B cell (primary cell): ENCODE data around the gene FRMD4A. TPM values are rescaled to one million over a fixed set of nuclear protein-coding genes. Genes with fewer than 3 reads are reported as not detected.

Experiments
- ATAC-seq: fragments of 200-7000 bp; cut with Tn5 transposase; one replicate; pipeline ENCODE4 v1.10.0; 2021; ENCODE audit warnings: low read depth, mild to moderate bottlenecking, moderate number of reproducible peaks, moderate library complexity
- CTCF ChIA-PET: fragments of 350-600 bp; sonication (Branson Sonifier 250); formaldehyde crosslinking; loops from one replicate; lab custom pipeline; 2021; ENCODE audit warnings: antibody characterized with exemption, inconsistent platforms; lab: Charles Lee
- POLR2A ChIA-PET: fragments of 350-600 bp; sonication (Branson Sonifier 250); formaldehyde crosslinking; loops from one replicate; lab custom pipeline; 2021; ENCODE audit warnings: antibody characterized with exemption; lab: Charles Lee
- DNase-seq: peaks from one replicate; pipeline ENCODE4 v3.0.0; 2013
- H2AFZ ChIP-seq: 2 replicates; pipeline ENCODE4 v1.6.1; 2012; ENCODE audit warnings: mild to moderate bottlenecking, low read depth, low read length; ENCODE audit not compliant: insufficient read depth, poor library complexity, severe bottlenecking
- H3K27ac ChIP-seq, 2 donors: 1 replicate in 1 of 2; 2 replicates in 1 of 2; pipeline ENCODE4 v1.5.1; 2012 to 2013; ENCODE audit warnings: low read length in 2 of 2, mild to moderate bottlenecking in 2 of 2, moderate library complexity in 1 of 2
- H3K27me3 ChIP-seq, 4 experiments: fragments of 200-600 bp in 1 of 4; sonication (generic) in 1 of 4; replicated peaks in 1 of 4; 1 replicate in 2 of 4; 2 replicates in 2 of 4; pipeline versions ENCODE4 v1.6.1 to v1.7.0; 2013 to 2016; ENCODE audit warnings: low read length in 3 of 4, mild to moderate bottlenecking in 2 of 4, mixed read lengths in 1 of 4, moderate library complexity in 1 of 4; ENCODE audit not compliant: insufficient read depth in 4 of 4, control insufficient read depth in 3 of 4; ENCODE audit errors: control extremely low read depth in 1 of 4
- H3K36me3 ChIP-seq, 2 experiments: replicated peaks in 1 of 2; 1 replicate in 1 of 2; 2 replicates in 1 of 2; pipeline versions ENCODE4 v1.6.1 to v1.7.1; 2013; ENCODE audit warnings: low read length in 1 of 2; ENCODE audit not compliant: insufficient read depth in 2 of 2, control insufficient read depth in 1 of 2; ENCODE audit errors: control extremely low read depth in 1 of 2, extremely low read depth in 1 of 2
- H3K4me1 ChIP-seq, 2 donors: fragments of 200-600 bp in 1 of 2; sonication (generic) in 1 of 2; 1 replicate in 1 of 2; 2 replicates in 1 of 2; pipeline versions ENCODE4 v1.5.1 to v1.6.1; 2013 to 2017; ENCODE audit warnings: low read length in 2 of 2; ENCODE audit not compliant: control insufficient read depth in 2 of 2, insufficient read depth in 2 of 2
- H3K4me2 ChIP-seq: replicated peaks from 2 replicates; pipeline ENCODE3; 2012; ENCODE audit warnings: mild to moderate bottlenecking, low read depth, low read length; ENCODE audit not compliant: poor library complexity, severe bottlenecking
- H3K4me3 ChIP-seq, 5 experiments: fragments of 200-600 bp in 1 of 5; sonication (generic) in 1 of 5; 1 replicate in 3 of 5; 2 replicates in 2 of 5; pipeline versions ENCODE4 v1.5.1 to v1.7.0; 2011 to 2016; ENCODE audit warnings: low read length in 4 of 5, mild to moderate bottlenecking in 4 of 5, low read depth in 2 of 5, control low read depth in 1 of 5, moderate library complexity in 1 of 5; ENCODE audit not compliant: insufficient read depth in 1 of 5; ENCODE audit errors: control extremely low read depth in 1 of 5, extremely low read depth in 1 of 5
- H3K79me2 ChIP-seq: fragments of 200-600 bp; sonication (generic); one replicate; pipeline ENCODE4 v1.6.0; 2016; ENCODE audit warnings: low read length; ENCODE audit not compliant: control insufficient read depth, insufficient read depth
- H3K9ac ChIP-seq: fragments of 200-600 bp; sonication (generic); 2 replicates; pipeline ENCODE4 v1.6.1; 2017; ENCODE audit warnings: mild to moderate bottlenecking, low read length, moderate library complexity
- H3K9me3 ChIP-seq, 3 donors: one replicate each; pipeline versions ENCODE4 v1.6.1 to v1.7.1; 2013; ENCODE audit warnings: low read length in 2 of 3; ENCODE audit not compliant: control insufficient read depth in 2 of 3, insufficient read depth in 1 of 3; ENCODE audit errors: control extremely low read depth in 1 of 3
- H4K20me1 ChIP-seq: 2 replicates; pipeline ENCODE4 v1.6.0; 2012; ENCODE audit warnings: mild to moderate bottlenecking, low read length; ENCODE audit not compliant: insufficient read depth, control insufficient read depth, poor library complexity, severe bottlenecking
- H3K27ac Mint-ChIP-seq: one replicate; pipeline ENCODE4 v1.8.0; 2021; ENCODE audit warnings: mixed read lengths
- H3K27me3 Mint-ChIP-seq: one replicate; pipeline ENCODE4 v1.8.0; 2021; ENCODE audit warnings: mixed read lengths
- H3K4me1 Mint-ChIP-seq: one replicate; pipeline ENCODE4 v1.8.0; 2021; ENCODE audit warnings: mixed read lengths
- H3K4me3 Mint-ChIP-seq: one replicate; pipeline ENCODE4 v1.8.0; 2021; ENCODE audit warnings: mixed read lengths
- H3K9me3 Mint-ChIP-seq: one replicate; pipeline ENCODE4 v1.8.0; 2022; ENCODE audit warnings: mixed read lengths; ENCODE audit not compliant: insufficient read depth
- CTCF ChIP-seq: fragments of 200-600 bp; IDR thresholded peaks from one replicate; pipeline ENCODE4 v1.8.0; 2022; ENCODE audit warnings: antibody characterized with exemption, mild to moderate bottlenecking
- EZH2 ChIP-seq: IDR thresholded peaks from 2 replicates; pipeline ENCODE4 v1.6.1; 2012; ENCODE audit warnings: borderline replicate concordance, low read depth, mild to moderate bottlenecking, moderate library complexity, low read length; ENCODE audit not compliant: insufficient read depth, poor library complexity, severe bottlenecking
- WGBS: methylation state at CpG from one replicate; pipeline ENCODE4 v1.1.5; 2013; ENCODE audit warnings: missing lambda C conversion rate; ENCODE audit not compliant: insufficient coverage; 5-methylcytosine and 5-hydroxymethylcytosine counted together
- intact Hi-C: fragments of 100-400 bp; cut with micrococcal nuclease; formaldehyde crosslinking; loops from one replicate; pipeline ENCODE4 v1.10.0; 2022
- polyA plus RNA-seq: library from polyadenylated mRNA; depleted of rRNA; stranded (reverse); fragments of >200 nt; gene quantifications from 2 replicates; pipeline ENCODE4 v1.2.3, GENCODE V29; 2012
- total RNA-seq, 2 donors: library from RNA; stranded (reverse); fragments of 120-200 nt in 1 of 2; gene quantifications; 1 replicate in 1 of 2; 2 replicates in 1 of 2; pipeline versions ENCODE4 v1.2.3 to v1.2.4, GENCODE V29; 2013 to 2022

Gene FRMD4A
- total and polyA plus RNA-seq, 2 donors (not counting 1 experiment from before 2014, with no cell fraction given): 0.76 to 3.4 TPM

- TF ChIP-seq CTCF (no peak), EZH2 (no peak)
- H3K4me1 ChIP-seq: no peaks in the 10 kb centered on the region
- Mint-ChIP-seq H3K27me3 (peaks cover 60% of the 10 kb centered on the region), H3K27ac (no peak overlapping the region), H3K4me3 (no peak overlapping the region), H3K9me3 (no peaks in the 10 kb centered on the region), H3K4me1 (no peaks in the 10 kb centered on the region)
- DNase-seq (no peak), ATAC-seq (no peak)
- CTCF ChIA-PET: no interaction called here
- POLR2A ChIA-PET: no interaction called here
- H3K36me3 ChIP-seq: no peaks in the 10 kb centered on the region
- peaks cover 0 to 2% (median 0%) of the 10 kb centered on the region in 3 donors for H3K9me3 ChIP-seq
- H3K27ac ChIP-seq: no peak overlapping the region
- no peak overlapping the region for H3K4me2 ChIP-seq
- H3K79me2 ChIP-seq: no peaks in the 10 kb centered on the region
- H4K20me1 ChIP-seq: no peaks in the 10 kb centered on the region
- intact Hi-C loops: no loop called here
- H2AFZ ChIP-seq: no peak overlapping the region
- H3K27me3 ChIP-seq: peaks cover 0 to 21% (median 7%) of the 10 kb centered on the region in 4 experiments
- no CpG with 5 or more reads among the region's 5 CpGs for whole genome bisulfite sequencing
- no peak overlapping the region for H3K4me3 ChIP-seq
- H3K9ac ChIP-seq: no peak overlapping the region
These were observed 167.9 kb downstream of the FRMD4A start for GRCh38 chr10:14162629-14163344.

GRCh38 chr10:14162061-14162460 is 168.7 kb downstream of the FRMD4A start:
- ChIA-PET POLR2A (no interaction called here), CTCF (no interaction called here)
- Histone ChIP-seq H3K27me3 (peaks cover 0 to 20% (median 8%) of the 10 kb centered on the region in 4 experiments), H4K20me1 (no peaks in the 10 kb centered on the region), H3K36me3 (no peaks in the 10 kb centered on the region), H3K4me1 (no peaks in the 10 kb centered on the region), H2AFZ (no peak overlapping the region), H3K9me3 (peaks cover 0 to 2% (median 0%) of the 10 kb centered on the region in 3 donors), H3K27ac (no peak overlapping the region), H3K4me2 (no peak overlapping the region), H3K79me2 (no peaks in the 10 kb centered on the region), H3K4me3 (no peak overlapping the region), H3K9ac (no peak overlapping the region)
- Mint-ChIP-seq H3K4me3 (no peak overlapping the region), H3K9me3 (no peaks in the 10 kb centered on the region), H3K27ac (no peak overlapping the region), H3K4me1 (no peaks in the 10 kb centered on the region), H3K27me3 (peaks cover 62% of the 10 kb centered on the region)
- intact Hi-C loops: no loop called here
- TF ChIP-seq EZH2: no peak
- no peak for TF ChIP-seq CTCF
- ATAC-seq (no peak), DNase-seq (no peak)
- 95% methylated on average over 5 of the region's 5 CpGs for WGBS
